Heart left ventricle (tissue), 16 donors: ENCODE measurements around the gene SCARF1. TPM values are rescaled to one million over a fixed set of nuclear protein-coding genes. Genes with fewer than 3 reads are reported as not detected.

Experiments
- ATAC-seq, 4 donors: fragments of 200-7000 bp; cut with Tn5 transposase; one replicate each; pipeline ENCODE4 v1.9.1; 2020 to 2022; ENCODE audit warnings: moderate library complexity in 4 of 4, mild to moderate bottlenecking in 3 of 4, moderate number of reproducible peaks in 1 of 4
- DNase-seq, 5 donors: peaks; one replicate each; pipeline ENCODE4 v3.0.0-alpha.2; 2020
- H3K27ac ChIP-seq, 12 donors: fragments of 200-600 bp; sonication (generic) in 4 of 12; one replicate each; pipeline versions ENCODE4 v1.5.0 to v1.8.0; 2016 to 2022; ENCODE audit warnings: mild to moderate bottlenecking in 2 of 12
- H3K27me3 ChIP-seq, 9 donors: fragments of 200-600 bp; sonication (generic) in 2 of 9; one replicate each; pipeline versions ENCODE4 v1.5.1 to v1.8.0; 2016 to 2022; ENCODE audit warnings: mild to moderate bottlenecking in 3 of 9
- H3K36me3 ChIP-seq, 9 donors: fragments of 200-600 bp; sonication (generic) in 2 of 9; one replicate each; pipeline versions ENCODE4 v1.5.0 to v1.8.0; 2018 to 2022; ENCODE audit warnings: mild to moderate bottlenecking in 2 of 9
- H3K4me1 ChIP-seq, 12 donors: fragments of 200-600 bp; sonication (generic) in 4 of 12; one replicate each; pipeline versions ENCODE4 v1.5.0 to v1.8.0; 2016 to 2022; ENCODE audit warnings: mild to moderate bottlenecking in 3 of 12
- H3K4me3 ChIP-seq, 12 donors: fragments of 200-600 bp; sonication (generic) in 4 of 12; one replicate each; pipeline versions ENCODE4 v1.5.0 to v1.8.0; 2017 to 2022; ENCODE audit warnings: mild to moderate bottlenecking in 9 of 12, moderate library complexity in 4 of 12
- H3K9me3 ChIP-seq, 12 donors: fragments of 200-600 bp; sonication (generic) in 4 of 12; one replicate each; pipeline versions ENCODE4 v1.5.0 to v1.8.0; 2016 to 2022; ENCODE audit warnings: mild to moderate bottlenecking in 1 of 12
- POLR2A ChIP-seq, 2 donors: fragments of 450-650 bp; IDR thresholded peaks; one replicate each; pipeline ENCODE4 v1.6.1; 2017; ENCODE audit warnings: antibody characterized with exemption in 2 of 2, mild to moderate bottlenecking in 2 of 2, moderate library complexity in 2 of 2
- WGBS, 4 donors: extraction: QIAGEN DNeasy Blood & Tissue Kit in 2 of 4; methylation state at CpG; one replicate each; pipeline versions ENCODE4 v1.1.5 to v1.1.7; 2013 to 2018; 5-methylcytosine and 5-hydroxymethylcytosine counted together
- intact Hi-C, 10 donors: fragments of 100-400 bp; cut with DNase I; formaldehyde crosslinking; loops; one replicate each; pipeline versions ENCODE4 v1.11.1 to v1.14.2; 2022
- polyA plus RNA-seq, 2 donors: library from polyadenylated mRNA; stranded (reverse); fragments of 200-250 nt; gene quantifications; one replicate each; pipeline ENCODE4 v1.2.3, GENCODE V29; 2013
- total RNA-seq, 9 donors: library from RNA; depleted of rRNA in 2 of 9; stranded (reverse); fragments of >200 nt in 2 of 9; fragmentation: NEBNext Ultra II Directional in 3 of 9; extraction: Animal tissue kit (Norgen Biotek cat#: 25700) in 3 of 9; gene quantifications; one replicate each; pipeline versions ENCODE4 v1.1.0 to v1.2.4, GENCODE V29; 2016 to 2023
- TF ChIP-seq, protein P1 (sequence below), 12 donors: fragments of 200-600 bp; sonication (generic) in 4 of 12; IDR thresholded peaks; one replicate each; pipeline versions ENCODE4 v1.5.0 to v1.8.0; 2018 to 2022; ENCODE audit warnings: antibody characterized with exemption in 12 of 12, mild to moderate bottlenecking in 5 of 12
- donor health status: ischemic (EF 13 %, LVEDD 7.1; RV severe dilation, severe dysfunction).
- donor health status: healthy with polysubstance abuse.
- donor health status: DM: no; HTN: yes; CAD: no.
- donor health status: DM: no; HTN: no; CAD: no.
- donor health status: ischemic (EF 25% LVEDD 6.9; RV normal size, moderate dysfunction).
- donor health status: ischemic (EF 25% LVEDD 5.7; RV mildly dilated, moderate dysfunction).
- donor health status: healthy.
- donor health status: DM: yes; HTN: yes; CAD: no.
- donor health status: ischemic (EF 35%, LVEDD 5.7; RV mildly dilated, moderate dysfunction).
- donor health status: nonischemic (EF 11% LVEDD 7.7; RV severe dilation, severe dysfunction).
- donor health status: DM: yes; HTN: yes; CAD: no.
- donor health status: PGD.
- donor health status: ischemic (EF 29% LVEDD 5.4; RV normal size, mild dysfunction).
- donor health status: nonischemic (EF 23%, LVEDD 6.1; RV moderate dilation, normal function).

The SCARF1 gene
- total and polyA plus RNA-seq, 11 donors, result 7.4 to 25.9 (median 12.4) TPM

DNA sequence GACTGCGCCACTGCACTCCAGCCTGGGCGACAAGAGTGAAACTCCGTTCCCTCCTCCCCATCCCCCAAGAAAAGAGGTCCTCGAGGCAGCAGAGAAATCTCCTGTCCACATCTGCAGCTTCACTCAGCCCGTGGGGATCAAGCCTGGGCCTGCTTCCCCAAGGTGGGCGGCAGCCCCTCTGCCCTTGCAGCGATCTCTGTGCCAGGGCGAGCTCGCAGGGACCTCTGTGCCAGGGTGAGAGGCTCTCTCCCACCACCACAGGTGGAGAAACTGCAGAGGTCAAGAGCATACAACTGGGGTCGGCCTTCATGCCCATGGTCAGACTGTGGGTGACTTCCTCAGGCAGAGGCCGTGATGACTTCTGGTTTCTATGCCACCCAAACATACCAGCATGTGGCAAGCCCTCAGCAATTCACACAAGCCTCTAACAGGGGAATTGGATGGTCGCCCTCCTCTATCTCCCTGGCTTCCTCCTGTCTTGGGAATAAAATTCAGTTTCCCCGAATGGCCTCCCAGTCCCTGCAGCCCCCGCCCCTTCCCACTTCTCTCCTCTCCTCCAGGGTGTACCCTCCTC, 22.4 kb downstream of the SCARF1 start:
- Histone ChIP-seq H3K9me3 (no peaks in the 10 kb centered on the region), H3K27ac (no peak overlapping the region), H3K4me1 (peaks cover 0 to 46% (median 7%) of the 10 kb centered on the region in 12 donors), H3K4me3 (no peak overlapping the region), H3K36me3 (peaks cover 0 to 19% (median 0%) of the 10 kb centered on the region in 9 donors), H3K27me3 (no peaks in the 10 kb centered on the region)
- ATAC-seq (no peak), DNase-seq (no peak)
- TF ChIP-seq, protein P1, sequence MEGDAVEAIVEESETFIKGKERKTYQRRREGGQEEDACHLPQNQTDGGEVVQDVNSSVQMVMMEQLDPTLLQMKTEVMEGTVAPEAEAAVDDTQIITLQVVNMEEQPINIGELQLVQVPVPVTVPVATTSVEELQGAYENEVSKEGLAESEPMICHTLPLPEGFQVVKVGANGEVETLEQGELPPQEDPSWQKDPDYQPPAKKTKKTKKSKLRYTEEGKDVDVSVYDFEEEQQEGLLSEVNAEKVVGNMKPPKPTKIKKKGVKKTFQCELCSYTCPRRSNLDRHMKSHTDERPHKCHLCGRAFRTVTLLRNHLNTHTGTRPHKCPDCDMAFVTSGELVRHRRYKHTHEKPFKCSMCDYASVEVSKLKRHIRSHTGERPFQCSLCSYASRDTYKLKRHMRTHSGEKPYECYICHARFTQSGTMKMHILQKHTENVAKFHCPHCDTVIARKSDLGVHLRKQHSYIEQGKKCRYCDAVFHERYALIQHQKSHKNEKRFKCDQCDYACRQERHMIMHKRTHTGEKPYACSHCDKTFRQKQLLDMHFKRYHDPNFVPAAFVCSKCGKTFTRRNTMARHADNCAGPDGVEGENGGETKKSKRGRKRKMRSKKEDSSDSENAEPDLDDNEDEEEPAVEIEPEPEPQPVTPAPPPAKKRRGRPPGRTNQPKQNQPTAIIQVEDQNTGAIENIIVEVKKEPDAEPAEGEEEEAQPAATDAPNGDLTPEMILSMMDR (IDR thresholded peaks at IDR 0.05), result no peak
- no peak for TF ChIP-seq POLR2A (IDR thresholded peaks at IDR 0.05)
- intact Hi-C loops, result loop anchor here in 2 of 10 donors (10.0 kb wide), 2 partner anchors 258 to 348 kb away; partner anchors contain the start of genes BHLHA9 (in 1 of the 2) and TRARG1 (in 1 of the 2)
- WGBS, 4 donors, result 92 to 95% (median 94%) methylated on average over 10 to 14 of the region's 14 CpGs

DNA sequence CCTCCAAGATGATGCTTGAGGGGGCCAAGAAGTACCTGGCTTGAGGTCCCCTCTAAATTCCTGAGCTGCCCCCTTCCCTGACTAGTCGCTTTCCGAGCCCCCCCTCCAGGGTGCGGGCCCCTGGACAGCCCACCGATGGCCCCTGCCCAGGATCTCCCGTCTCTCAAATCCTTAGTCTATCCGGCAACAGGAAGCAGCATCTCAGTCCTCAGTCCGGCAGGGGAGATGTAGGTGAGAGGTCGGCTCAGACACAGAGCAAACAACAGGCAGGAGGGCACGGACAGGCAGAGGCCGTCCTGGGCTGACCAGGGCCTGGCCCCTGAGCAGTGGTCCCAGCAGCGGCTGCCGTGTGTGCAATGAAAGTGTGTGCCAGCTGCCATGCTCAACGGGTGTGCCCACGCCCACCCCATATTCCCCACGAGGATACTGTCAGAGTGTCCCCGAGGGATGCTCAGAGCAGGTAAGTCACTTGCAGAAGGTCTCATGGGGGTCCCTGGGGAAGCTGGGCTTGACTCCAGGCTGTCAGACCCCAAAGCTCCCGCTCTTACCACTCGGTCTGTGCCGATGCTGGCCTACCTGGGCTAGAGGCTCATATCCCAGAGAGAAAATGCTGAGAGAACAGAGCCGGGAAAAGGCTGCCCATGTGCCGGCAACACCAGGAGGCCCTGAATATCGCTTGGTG, 24.1 kb downstream of the SCARF1 start:
- H3K36me3 ChIP-seq, result peaks cover 0 to 26% (median 0%) of the 10 kb centered on the region in 9 donors
- no peak for DNase-seq
- 69 to 74% (median 72%) methylated on average over 16 to 22 of the region's 22 CpGs for WGBS, 4 donors

DNA sequence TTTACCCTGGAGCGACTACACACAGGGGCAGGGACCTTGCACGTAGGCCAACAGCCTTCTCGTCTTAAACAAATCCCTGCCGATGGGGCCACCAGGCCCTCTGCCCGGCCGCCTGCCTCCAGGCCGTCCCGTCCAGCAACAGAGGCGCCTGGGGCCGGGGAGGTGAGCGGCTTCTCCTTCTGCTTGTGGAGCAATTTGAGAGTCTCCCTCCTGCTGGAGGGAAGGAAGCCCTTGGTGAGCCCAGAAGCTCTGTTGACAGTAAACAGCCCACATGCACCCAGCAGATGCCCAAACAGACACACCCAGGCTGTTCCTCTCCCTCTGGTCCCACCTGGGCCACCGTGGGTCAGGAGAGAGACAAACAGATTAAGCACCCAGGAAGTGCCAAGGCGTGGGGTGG, 25.0 kb downstream of the SCARF1 start:
- Histone ChIP-seq H3K4me1 (peaks cover 0 to 34% (median 3%) of the 10 kb centered on the region in 12 donors), H3K9me3 (no peaks in the 10 kb centered on the region), H3K27me3 (no peaks in the 10 kb centered on the region), H3K27ac (no peak overlapping the region), H3K4me3 (no peak overlapping the region), H3K36me3 (peaks cover 0 to 30% (median 0%) of the 10 kb centered on the region in 9 donors)
- TF ChIP-seq, protein P1 (IDR thresholded peaks at IDR 0.05), result no peak
- no peak for TF ChIP-seq POLR2A (IDR thresholded peaks at IDR 0.05)
- WGBS, 4 donors, result 83 to 95% (median 89%) methylated on average over 11 to 13 of the region's 13 CpGs
- no peak for DNase-seq
- ATAC-seq, result no peak
- intact Hi-C loops, result loop anchor here in 2 of 10 donors (10.0 kb wide), 2 partner anchors 256 to 346 kb away; partner anchors contain the start of genes BHLHA9 (in 1 of the 2) and TRARG1 (in 1 of the 2)

More for the DNA sequence above, 24.1 kb downstream of the SCARF1 start:
- H3K27me3 ChIP-seq, result no peaks in the 10 kb centered on the region
- peaks cover 0 to 43% (median 3%) of the 10 kb centered on the region in 12 donors for H3K4me1 ChIP-seq
- intact Hi-C loops, result loop anchor here in 2 of 10 donors (10.0 kb wide), 2 partner anchors 257 to 347 kb away; partner anchors contain the start of genes BHLHA9 (in 1 of the 2) and TRARG1 (in 1 of the 2)
- no peak for ATAC-seq
- no peaks in the 10 kb centered on the region for H3K9me3 ChIP-seq
- no peak overlapping the region for H3K27ac ChIP-seq
- TF ChIP-seq POLR2A (IDR thresholded peaks at IDR 0.05), result no peak
- H3K4me3 ChIP-seq, result no peak overlapping the region

DNA sequence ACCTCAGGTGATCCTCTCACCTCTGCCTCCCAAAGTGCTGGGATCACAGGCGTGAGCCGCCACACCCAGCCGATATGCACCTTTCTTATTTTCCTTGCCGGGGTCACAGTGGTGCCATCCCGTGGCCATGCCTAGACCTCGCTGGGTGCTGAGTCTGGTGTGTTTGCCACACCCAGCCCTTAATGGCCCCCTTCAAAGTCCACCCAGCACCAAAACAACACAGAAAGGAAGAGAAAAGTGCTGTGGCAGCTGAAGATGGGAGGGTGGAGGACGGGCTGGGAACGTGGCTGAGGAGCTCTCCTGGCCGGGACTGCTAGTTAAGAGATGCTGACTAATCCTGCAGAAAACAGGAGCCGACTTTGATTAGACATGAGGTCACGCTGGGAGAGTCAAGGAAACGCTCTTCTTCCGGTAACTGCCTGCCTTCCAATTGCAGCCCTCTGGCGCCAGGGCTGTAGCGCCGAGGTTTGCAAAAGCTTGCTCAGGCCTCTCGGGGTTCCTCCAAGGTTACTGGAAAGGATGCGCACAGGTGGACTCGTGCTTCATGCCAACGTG, 27.8 kb downstream of the SCARF1 start:
- H3K9me3 ChIP-seq, result no peaks in the 10 kb centered on the region
- intact Hi-C loops, result no loop called here
- H3K27me3 ChIP-seq, result no peaks in the 10 kb centered on the region
- peaks cover 0 to 32% (median 3%) of the 10 kb centered on the region in 12 donors for H3K4me1 ChIP-seq
- H3K27ac ChIP-seq, result peak overlapping the region in 5 of 12 donors; percentile 9 to 49 (median 35)
- DNase-seq (peak in 1 of 5 donors; percentile 46), ATAC-seq (peak; percentile 50 to 89 (median 82))
- no peak overlapping the region for H3K4me3 ChIP-seq
- WGBS, 4 donors, result 55 to 65% (median 57%) methylated on average over 18 to 20 of the region's 20 CpGs
- peaks cover 0 to 37% (median 0%) of the 10 kb centered on the region in 9 donors for H3K36me3 ChIP-seq
- TF ChIP-seq POLR2A (IDR thresholded peaks at IDR 0.05), result no peak
- TF ChIP-seq, protein P1 (IDR thresholded peaks at IDR 0.05), result peak in 2 of 12 donors; percentile 6 to 13
